ENCODE results near the gene CCDC170.

GRCh38 chr6:151617539-151617938 lies 123.7 kb downstream of the CCDC170 start:
- TF ChIP-seq YY1 (IDR thresholded peaks at IDR 0.05; ENCODE audit: insufficient read depth, insufficient read length) (no peak), SUZ12 (IDR thresholded peaks at IDR 0.05; ENCODE audit: extremely low read depth, insufficient read depth, insufficient read length) (no peak), ZNF274 (IDR thresholded peaks at IDR 0.05; ENCODE audit: low read depth, low read length) (no peak)

Measured in NT2/D1 (cell line).